Gastrocnemius medialis (tissue), 4 donors: ENCODE measurements around the gene TEAD4.

Experiments
- POLR2A ChIP-seq, 2 donors: fragments of 450-650 bp; IDR thresholded peaks; one replicate each; pipeline ENCODE4 v1.6.1; 2017; ENCODE audit warnings: antibody characterized with exemption in 2 of 2, mild to moderate bottlenecking in 2 of 2, moderate library complexity in 2 of 2
- TF ChIP-seq, protein P1 (sequence below), 5 experiments: fragments of 450-650 bp in 3 of 5; fragments of 200-600 bp in 2 of 5; sonication (generic) in 2 of 5; IDR thresholded peaks in 4 of 5; conservative IDR thresholded peaks in 1 of 5; 1 replicate in 4 of 5; 2 replicates in 1 of 5; pipeline ENCODE4 v1.5.1; 2016 to 2019; ENCODE audit warnings: antibody characterized with exemption in 5 of 5, mild to moderate bottlenecking in 3 of 5, moderate library complexity in 3 of 5

DNA sequence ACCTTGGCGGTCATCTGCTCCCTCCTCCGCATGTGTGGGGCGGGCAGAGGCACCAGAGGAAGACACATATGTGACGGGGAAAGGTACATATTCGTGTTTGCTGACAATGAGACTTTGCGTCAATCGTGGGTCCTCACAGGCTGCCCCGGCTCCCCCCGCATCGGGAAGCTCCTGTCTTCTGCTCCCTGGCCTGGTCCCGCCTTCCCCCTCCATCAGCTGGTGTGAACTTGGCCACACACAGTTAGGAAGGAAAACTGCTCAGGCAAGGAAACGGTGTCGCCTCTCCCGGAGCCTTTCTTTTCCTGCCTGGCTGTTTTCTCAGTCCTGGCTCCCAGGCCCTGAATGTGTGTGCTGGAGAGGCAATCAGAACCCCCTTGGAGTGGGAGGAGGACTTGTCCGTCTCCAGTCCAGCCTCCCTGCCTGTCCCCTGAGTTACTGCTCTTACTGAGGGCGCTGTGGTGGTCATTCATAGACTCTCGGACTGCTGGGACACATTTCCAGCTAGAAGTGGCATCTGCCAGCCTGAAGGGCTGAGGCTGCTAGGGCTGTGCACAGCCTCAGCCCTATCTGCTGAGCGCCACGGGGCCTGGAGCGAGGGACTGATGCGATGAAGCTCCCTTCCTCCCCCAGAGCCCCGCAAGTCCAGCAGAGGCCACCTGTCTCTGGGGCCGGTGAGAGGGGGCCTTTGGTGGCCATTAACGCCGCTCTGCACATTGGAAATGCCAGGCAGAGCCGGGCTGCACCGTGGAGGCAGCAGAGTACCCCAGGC is 73.8 kb downstream of the TEAD4 start:
- TF ChIP-seq, protein P1, sequence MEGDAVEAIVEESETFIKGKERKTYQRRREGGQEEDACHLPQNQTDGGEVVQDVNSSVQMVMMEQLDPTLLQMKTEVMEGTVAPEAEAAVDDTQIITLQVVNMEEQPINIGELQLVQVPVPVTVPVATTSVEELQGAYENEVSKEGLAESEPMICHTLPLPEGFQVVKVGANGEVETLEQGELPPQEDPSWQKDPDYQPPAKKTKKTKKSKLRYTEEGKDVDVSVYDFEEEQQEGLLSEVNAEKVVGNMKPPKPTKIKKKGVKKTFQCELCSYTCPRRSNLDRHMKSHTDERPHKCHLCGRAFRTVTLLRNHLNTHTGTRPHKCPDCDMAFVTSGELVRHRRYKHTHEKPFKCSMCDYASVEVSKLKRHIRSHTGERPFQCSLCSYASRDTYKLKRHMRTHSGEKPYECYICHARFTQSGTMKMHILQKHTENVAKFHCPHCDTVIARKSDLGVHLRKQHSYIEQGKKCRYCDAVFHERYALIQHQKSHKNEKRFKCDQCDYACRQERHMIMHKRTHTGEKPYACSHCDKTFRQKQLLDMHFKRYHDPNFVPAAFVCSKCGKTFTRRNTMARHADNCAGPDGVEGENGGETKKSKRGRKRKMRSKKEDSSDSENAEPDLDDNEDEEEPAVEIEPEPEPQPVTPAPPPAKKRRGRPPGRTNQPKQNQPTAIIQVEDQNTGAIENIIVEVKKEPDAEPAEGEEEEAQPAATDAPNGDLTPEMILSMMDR (IDR thresholded peaks at IDR 0.05 in 4 of 5, conservative IDR thresholded peaks at IDR 0.05 in 1 of 5), result no peak
- TF ChIP-seq POLR2A (IDR thresholded peaks at IDR 0.05), result no peak
